HG03521 (cell line): Measurements from ENCODE around the gene B9D2.
"Not testable (repeated sequence)": the region's sequence is repeated elsewhere in the genome, so short reads cannot be mapped to it uniquely, and the experiment has no call there.

Experiments used
- ATAC-seq: cut with Tn5 transposase; IDR thresholded peaks from one replicate; pipeline ENCODE4 v1.9.1; 2021; ENCODE audit warnings: mild to moderate bottlenecking, moderate library complexity; ENCODE audit not compliant: unreplicated experiment

Gene B9D2

DNA sequence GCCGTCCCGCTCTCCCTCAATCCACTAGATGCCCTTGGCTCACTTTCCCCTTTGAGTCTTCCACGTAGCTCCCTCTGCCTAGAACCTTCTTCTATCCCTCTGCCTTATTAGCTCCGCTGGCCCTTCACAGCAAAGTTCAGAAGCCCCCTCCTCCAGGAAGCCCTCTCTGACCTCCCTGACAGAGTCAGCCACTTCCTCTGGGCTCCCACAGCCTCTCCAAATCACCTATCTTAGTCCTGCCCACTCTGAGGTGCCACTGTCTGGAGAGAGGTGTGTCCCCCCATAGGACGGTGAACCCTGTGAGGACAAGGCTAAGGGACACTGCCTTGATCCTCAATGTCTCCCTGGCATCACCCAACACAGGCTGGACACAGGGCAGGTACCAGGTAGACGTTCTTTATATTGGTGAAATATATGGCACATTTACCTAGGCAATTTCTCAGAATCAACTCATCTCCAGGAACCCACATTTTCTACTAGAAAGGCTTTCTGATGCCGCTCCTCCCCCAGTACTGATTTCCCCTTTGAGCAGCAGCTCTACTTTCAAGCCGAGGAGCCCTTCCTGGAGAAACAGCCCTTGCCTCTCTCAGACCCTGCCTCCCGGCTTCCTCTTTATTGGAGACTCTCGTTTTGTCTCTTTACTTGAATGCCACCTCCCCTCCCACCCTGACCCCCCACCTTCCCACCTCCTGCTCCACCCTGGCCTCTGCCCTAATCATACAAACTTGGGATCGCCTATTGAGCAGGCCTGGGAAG is 6.8 kb downstream of the B9D2 start:
- no peak for ATAC-seq

DNA sequence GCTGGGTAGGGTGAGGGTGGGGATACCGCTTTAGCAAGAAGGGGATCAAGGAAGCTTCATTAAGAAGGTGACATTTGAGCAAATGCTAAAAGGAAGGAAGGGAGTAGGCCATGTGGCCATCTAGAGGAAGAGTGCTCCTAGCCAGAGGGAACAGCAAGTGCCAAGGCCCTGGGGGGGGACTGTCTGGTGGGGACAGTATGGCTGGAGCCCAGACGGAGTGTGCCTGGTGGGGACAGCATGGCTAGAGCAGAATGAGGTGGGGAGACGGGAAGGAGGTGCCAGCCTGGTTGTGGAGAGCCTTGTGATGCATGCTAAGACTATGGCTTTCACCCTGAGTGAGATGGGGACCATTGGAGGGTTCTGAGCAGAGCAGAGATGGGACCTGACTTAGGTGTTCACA is 8.1 kb downstream of the B9D2 start:
- ATAC-seq = no peak

DNA sequence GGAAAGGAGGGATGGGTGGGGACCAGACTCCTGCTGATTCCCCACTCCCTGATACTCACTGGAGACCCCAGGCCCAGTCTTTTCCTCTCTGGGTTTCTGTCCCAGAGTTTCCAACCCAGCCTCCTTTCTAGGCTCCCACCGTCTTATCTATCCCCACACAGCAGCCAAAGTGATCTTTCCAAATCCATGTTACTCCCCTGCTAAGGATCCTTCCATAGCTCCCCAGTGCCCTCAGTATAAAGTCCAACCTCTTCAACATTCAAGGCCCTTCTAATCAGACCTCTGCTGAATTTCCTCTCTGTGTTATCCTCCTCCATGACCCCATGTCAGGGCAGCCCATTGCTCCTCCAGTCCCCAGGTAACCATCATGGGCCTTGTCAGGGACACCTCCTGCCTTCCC is 8.9 kb downstream of the B9D2 start:
- no peak for ATAC-seq

DNA sequence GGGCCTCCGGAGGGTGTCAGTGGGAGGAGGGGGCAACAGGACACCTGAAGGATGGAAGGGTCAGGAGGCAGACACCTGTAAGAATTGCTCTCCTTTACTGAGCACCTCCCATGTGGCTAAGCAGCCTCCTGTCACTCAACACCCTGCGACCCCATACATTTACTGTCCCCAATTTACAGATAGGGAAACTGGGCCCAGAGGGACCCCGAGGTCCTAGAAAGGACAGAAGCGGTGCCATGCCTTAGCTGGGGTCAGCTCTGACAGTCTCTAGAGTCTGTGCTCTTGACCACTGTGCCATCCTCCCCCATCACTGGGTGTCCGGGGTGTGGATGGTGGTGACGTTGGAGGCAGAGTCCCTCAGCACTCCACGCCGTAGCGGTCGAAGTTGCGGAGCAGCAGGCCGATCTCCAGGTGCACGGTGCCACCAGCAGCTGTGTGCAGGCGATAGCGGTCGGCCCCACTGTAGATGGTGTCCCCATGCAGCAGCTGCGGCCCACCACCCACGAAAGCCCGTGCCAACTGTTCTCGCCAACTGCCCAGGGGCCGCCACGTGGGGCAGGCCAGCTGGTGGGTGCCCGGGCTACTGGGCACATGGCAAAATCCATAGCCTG is 9.5 kb downstream of the B9D2 start:
- no peak for ATAC-seq

DNA sequence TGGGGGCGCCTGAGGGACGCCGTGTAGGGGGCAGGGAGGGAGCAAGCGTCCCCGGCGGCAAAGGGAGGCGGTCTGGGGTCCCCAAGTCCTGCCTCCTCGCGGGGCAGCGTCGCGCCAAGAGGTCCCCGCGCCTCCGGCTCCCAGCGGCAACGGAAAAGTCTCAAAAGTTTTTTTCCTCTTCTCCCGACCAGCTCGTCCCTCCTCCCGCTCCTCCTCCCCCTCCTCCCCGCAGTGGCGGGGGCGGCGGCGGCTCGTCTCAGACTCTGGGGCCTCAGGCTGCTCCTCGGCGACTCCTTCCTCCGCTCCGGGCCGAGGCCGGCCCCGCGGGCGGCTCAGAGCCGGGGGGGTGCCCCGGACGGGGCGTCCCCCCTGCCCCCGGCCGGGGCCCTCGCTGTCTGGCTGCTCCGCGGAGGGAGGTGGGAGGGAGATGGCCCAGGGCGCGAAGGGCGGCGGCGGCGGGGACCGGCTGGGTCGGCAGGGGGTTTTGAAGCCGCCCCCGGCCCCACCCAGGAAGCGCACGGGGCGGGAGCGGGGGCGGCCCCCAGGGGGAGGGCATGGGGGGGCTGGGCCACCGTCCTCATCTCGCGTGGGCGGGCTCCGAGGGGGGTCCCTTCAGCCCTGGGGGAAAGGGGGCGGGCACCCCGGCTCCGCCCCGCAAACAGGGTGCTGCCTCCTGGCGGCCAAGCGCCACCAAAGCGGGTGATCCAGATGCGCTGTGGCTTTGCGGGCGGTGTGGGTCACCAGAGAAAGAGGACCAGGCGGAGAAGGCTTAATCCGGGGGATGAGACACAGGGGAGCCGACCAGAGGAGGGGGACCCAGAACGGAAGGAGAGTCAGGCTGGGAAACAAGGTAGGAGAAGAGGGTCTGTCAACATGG is 10.2 kb downstream of the B9D2 start, which contains the start of gene TGFB1:
TSS of gene TGFB1 (minus strand) at position 457 of the 877 bp plus-strand sequence. CDS start 878 bp downstream, outside the sequence.
- ATAC-seq = peak; percentile 42

DNA sequence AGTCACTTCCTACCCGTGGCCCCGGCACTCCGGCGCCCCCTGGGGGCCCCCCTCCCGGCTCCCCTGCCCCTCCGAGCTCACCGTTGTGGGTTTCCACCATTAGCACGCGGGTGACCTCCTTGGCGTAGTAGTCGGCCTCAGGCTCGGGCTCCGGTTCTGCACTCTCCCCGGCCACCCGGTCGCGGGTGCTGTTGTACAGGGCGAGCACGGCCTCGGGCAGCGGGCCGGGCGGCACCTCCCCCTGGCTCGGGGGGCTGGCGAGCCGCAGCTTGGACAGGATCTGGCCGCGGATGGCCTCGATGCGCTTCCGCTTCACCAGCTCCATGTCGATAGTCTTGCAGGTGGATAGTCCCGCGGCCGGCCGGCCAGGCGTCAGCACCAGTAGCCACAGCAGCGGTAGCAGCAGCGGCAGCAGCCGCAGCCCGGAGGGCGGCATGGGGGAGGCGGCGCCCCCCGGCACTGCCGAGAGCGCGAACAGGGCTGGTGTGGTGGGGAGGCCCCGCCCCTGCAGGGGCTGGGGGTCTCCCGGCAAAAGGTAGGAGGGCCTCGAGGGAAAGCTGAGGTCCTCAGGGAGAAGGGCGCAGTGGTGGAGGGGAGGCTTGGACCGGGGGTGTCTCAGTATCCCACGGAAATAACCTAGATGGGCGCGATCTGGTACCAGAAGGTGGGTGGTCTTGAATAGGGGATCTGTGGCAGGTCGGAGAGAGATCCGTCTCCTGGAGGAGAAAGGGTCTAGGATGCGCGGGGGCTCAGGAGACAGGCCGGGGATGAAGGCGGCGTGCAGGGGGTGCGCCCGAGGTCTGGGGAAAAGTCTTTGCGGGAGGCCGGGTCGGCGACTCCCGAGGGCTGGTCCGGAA is 11.1 kb downstream of the B9D2 start:
- ATAC-seq = no peak

DNA sequence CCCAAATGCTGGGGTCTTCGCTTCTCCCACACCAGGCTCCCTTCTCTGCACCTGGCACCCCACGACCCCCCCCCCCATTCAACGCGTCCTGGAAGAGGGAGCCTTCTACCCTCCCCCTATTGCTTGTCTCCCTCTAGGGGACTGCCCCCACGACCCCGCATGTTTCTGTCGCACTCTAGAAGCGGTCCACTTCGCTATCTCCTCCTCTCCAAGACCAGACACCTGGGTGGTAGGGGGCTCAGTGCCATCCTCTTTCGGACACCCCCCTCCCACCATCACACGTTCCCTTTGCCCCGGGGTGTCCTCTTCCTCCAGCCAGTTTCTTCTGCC is 11.7 kb downstream of the B9D2 start:
- ATAC-seq = no peak

DNA sequence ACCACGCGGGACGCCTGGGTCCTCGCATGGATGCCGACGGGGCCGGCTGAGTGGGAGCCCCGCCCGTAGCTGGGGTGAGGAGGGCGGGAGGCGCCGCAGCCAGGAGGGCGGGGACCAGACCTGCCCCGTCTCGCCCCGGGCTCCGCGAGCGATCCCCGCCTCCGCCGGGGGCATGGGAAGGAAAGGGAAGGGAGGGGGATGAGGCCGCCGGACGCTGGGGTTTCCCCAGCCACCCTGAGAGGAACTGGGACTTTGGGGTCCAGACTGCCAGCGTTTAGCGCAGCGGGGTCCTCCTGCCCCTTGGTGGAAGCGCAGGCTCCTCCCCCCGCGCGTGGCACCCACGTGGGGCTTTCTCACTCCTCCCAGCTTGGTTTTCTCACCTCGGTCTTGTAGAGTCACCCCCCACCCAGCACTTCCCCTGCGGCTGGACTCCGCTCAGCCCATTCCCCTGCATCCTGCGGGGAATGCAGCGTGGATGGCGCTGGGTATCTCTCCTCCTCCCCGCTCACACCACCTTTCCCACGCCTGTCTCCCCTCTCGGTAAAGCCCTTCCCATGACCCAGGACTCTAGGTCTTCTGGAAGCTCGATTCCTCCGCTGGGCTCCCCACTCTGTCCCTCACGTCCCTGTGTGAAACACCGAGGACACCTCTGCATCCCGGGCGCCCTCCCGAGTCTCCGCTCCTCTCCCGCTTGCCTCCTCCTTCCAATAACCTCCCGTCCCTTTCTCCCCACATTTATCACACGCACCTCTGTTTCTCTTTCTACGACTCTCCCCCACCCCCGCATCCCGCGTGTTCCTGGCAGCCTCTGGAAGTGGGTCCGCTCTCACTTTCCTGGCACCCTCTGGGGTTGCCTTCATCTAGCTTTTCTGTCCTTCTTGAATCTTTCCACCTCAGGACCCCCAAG is 12.4 kb downstream of the B9D2 start:
- ATAC-seq = peak; percentile 35

DNA sequence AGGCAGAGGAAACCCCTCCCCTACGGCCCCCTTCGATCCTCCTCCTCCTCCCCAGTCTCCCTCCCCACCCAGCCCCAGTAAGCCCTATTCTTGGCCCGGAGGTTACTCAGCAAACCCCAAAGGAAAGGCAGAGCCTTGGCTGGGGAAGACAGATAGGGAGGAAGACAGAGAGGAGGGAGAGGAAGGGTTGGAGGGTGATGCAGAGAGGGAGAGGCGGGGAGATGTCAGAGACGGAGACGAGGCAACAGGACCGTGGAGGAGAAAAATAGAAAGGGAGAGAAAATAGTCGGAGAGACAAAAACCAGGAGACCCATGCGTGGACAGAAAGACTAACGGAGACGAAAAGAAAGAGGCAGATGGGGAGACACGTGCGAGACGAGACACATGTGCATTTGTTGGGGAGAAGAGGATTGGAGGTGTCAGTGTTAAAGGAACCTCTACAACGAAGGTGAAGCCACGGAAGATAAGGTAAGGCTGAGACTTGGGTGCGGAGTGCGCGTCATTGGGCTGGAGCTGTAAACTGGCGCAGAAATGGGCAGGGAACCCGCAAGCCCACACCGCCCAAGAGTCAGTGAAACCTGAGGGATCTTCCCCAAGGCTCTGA is 13.1 kb downstream of the B9D2 start:
- ATAC-seq = no peak

DNA sequence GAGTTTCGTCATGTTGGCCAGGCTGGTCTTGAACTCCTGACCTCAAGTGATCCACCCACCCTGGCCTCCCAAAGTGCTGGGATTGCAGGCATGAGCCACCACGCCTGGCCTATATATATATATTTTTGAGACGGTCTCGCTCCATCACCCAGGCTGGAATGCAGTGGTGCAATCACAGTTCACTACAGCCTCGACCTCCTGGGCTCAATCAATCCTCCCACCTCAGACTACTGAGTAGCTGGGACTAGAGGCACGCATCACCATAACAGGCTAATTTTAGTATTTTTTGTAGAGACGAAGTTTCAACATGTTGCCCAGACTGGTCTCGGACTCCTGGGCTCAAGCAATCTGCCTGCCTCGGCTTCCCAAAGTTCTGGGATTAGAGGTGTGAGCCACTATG is 17.0 kb downstream of the B9D2 start:
- ATAC-seq = not testable (repeated sequence)

DNA sequence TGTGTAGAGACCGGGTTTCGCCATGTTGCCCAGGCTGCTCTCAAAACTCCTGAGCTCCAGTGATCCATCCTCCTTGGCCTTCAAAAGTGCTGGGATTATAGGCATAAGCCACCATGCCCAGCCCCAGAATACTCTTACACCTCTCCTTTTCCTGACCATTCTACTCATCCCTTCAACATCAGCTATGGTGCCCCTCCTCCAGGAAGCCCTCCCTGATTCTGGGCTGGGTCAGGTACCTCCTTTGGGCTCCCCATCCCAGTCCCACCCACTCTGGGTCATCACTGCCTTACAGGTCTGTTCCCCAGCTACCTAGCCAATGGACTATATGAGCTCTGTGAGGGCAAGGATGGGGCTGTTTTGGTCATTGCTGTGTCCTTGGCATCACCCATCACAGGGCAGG is 19.8 kb downstream of the B9D2 start:
- no peak for ATAC-seq

DNA sequence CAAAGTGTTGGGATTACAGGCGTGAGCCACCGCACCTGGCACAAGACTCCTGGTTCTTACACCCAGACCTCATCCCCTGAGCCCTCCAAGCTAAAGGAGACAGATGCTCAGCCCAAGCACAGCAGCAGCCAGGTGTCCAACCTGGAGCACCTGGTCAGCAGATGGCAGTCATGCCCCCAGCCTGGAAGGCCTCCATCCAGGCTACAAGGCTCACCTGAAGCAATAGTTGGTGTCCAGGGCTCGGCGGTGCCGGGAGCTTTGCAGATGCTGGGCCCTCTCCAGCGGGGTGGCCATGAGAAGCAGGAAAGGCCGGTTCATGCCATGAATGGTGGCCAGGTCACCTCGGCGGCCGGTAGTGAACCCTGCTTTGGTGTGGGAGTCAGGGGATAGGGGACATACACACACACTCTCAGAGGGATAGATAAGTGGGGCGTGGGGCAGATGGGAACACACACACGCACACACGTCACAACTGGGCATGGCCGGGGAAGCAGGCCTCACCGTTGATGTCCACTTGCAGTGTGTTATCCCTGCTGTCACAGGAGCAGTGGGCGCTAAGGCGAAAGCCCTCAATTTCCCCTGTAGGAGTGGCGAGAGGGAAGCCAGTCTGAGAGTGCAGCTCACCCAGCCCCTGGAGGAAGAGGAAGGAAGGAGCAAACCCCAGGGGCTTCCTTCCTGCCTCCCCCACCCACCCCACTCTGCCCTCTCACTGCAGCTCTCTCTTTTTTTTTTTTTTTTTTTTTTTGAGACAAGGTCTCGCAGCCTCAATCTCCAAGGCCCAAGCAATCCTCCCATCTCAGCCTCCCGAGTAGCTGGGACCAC is 22.1 kb downstream of the B9D2 start:
- no peak for ATAC-seq

DNA sequence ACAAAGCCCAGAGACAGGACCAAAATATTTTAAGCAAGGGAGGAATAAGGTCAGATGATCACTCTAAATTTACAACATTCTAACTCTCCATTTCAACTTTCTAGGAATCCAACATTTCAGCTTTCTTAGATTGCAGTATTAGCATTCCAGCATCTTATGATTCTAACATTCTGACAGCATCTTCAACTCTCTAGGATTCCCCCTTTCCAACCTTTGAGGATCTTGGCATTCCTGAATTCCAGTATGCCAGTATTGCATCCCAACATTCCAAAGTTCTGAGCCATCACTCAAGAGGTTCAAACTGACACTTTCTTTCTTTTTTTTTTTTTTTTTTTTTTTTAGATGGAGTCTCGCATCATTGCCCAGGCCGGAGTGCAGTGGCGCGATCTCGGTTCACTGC is 24.0 kb downstream of the B9D2 start:
- no peak for ATAC-seq

DNA sequence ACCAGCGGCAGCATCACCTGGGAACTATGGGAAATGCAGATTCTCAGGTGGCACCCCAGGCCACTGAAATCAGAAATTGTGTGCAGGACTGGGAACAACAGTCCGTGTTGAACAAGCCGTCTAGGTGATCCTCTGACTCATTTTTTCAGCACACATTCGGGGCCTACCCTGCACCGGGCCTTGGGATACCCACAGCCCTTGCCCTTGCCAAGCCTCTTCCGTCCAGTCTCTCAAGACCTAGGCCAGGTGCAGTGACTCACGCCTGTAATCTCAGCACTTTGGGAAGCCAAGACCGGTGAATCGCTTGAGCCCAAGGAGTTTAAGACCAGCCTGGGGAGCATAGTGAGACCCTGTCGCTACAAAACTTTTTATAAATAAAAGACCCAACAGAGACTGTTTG is 28.5 kb downstream of the B9D2 start:
- no peak for ATAC-seq

DNA sequence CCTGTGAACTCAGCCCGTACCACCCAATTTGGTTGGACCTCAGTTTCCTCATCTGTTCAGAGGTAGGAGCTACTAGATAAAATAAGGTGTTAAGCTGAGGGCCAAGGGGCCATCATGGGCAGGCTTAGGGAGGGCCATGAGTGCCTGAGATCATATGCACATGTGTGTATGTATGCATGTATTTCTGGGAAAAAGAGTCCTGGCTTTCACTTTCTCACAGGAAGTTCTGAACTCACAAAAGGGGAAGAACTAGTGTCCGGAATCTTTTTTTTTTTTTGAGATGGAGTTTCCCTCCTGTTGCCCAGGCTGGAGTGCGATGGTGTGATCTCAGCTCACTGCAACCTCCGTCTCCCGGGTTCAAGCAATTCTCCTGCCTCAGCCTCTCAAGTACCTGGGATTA is 29.2 kb downstream of the B9D2 start:
- ATAC-seq = no peak

DNA sequence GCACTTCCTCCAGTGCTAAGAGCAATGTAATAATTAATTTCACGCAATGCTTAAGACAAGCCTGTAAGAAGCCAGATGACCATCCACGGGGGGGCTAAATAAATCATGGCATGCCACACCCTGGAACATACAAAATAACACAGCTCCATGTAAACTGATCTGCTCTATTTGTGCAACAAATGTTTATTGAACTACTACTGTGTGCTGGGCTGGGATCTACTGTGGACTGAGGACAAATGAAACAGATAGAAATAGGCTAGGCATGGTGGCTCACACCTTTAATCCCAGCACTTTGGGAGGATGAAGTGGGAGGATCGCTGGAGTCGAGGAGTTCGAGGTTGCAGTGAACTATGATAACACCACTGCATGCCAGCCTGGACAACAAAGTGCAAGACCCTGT is 31.5 kb downstream of the B9D2 start:
- ATAC-seq = no peak

DNA sequence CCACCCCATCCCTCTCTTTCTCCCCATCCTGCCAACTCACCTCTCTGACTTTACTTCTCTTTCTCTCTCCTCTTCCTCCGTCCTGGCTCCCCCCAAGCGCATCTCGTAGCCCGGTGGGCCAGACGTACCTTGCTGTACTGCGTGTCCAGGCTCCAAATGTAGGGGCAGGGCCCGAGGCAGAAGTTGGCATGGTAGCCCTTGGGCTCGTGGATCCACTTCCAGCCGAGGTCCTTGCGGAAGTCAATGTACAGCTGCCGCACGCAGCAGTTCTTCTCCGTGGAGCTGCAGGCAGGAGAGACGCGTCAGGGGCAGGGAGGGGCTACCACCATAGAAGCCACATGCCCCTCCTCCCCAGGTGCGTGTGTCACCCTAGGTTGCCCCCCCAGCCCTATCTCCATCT is 31.9 kb downstream of the B9D2 start:
- no peak for ATAC-seq

DNA sequence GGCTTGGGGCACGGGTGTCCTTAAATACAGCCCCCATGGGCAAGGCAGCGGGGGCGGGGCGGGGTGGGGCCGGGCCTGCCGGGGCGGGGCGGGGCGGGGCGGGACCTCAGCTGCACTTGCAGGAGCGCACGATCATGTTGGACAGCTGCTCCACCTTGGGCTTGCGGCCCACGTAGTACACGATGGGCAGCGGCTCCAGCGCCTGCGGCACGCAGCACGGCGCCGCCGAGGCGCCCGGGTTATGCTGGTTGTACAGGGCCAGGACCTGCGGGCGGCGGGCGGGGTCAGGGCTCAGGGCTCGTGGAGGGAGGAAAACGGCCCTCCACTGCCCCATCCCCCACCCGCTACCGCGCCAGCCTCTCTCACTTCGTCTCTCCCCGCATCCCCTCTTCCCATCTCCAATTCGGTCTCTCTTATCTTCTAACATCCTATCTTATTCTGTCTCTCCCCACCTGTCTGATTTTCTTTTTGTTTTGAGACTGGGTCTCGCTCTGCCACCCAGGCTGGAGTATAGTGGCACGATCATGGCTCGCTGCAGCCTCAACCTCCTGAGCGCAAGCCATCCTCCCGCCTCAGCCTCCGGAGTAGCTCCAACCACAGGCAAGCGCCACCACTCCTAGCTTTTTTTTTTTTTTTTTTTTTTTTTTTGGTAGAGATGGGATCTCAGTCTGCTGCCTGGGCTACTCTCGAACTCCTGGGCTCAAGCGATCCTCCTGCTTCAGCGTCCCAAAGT is 32.8 kb downstream of the B9D2 start:
- no peak for ATAC-seq
